Ovary (tissue), 9 donors: ENCODE measurements around the gene MAP2K2. TPM values are rescaled to one million over a fixed set of nuclear protein-coding genes. Genes with fewer than 3 reads are reported as not detected.

Experiments
- DNase-seq, 5 donors: peaks; one replicate each; pipeline ENCODE4 v3.0.0-alpha.2; 2019 to 2020
- H3K27ac ChIP-seq, 2 donors: fragments of 200-600 bp; one replicate each; pipeline versions ENCODE4 v1.5.1 to v1.8.0; 2019 to 2022
- H3K27me3 ChIP-seq: fragments of 200-600 bp; one replicate; pipeline ENCODE4 v1.8.0; 2022
- H3K36me3 ChIP-seq: fragments of 200-600 bp; sonication (generic); one replicate; pipeline ENCODE4 v1.5.1; 2019
- H3K4me1 ChIP-seq: one replicate; pipeline ENCODE4 v1.8.1; 2013; ENCODE audit warnings: mild to moderate bottlenecking, moderate library complexity; ENCODE audit not compliant: insufficient read depth
- H3K4me3 ChIP-seq: fragments of 200-600 bp; sonication (generic); one replicate; pipeline ENCODE4 v1.5.1; 2017
- H3K9me3 ChIP-seq, 2 donors: fragments of 200-600 bp in 1 of 2; sonication (generic) in 1 of 2; one replicate each; pipeline versions ENCODE4 v1.5.1 to v1.8.1; 2013 to 2019; ENCODE audit warnings: mild to moderate bottlenecking in 1 of 2, moderate library complexity in 1 of 2
- CTCF ChIP-seq, 3 donors: fragments of 450-650 bp in 2 of 3; fragments of 200-600 bp in 1 of 3; IDR thresholded peaks; one replicate each; pipeline versions ENCODE4 v1.5.1 to v1.8.0; 2016 to 2022; ENCODE audit warnings: antibody characterized with exemption in 3 of 3, mild to moderate bottlenecking in 1 of 3
- EP300 ChIP-seq: sonication (generic); formaldehyde crosslinking; IDR thresholded peaks from one replicate; pipeline ENCODE4 v1.6.1; 2017; ENCODE audit warnings: antibody characterized with exemption
- POLR2A ChIP-seq: fragments of 450-650 bp; IDR thresholded peaks from one replicate; pipeline ENCODE4 v1.6.1; 2017; ENCODE audit warnings: antibody characterized with exemption, mild to moderate bottlenecking, moderate library complexity
- WGBS, 3 donors: extraction: QIAGEN DNeasy Blood & Tissue Kit in 1 of 3; methylation state at CpG; one replicate each; pipeline versions ENCODE4 v1.1.5 to v1.1.7; 2013 to 2017; 5-methylcytosine and 5-hydroxymethylcytosine counted together
- intact Hi-C, 4 donors: fragments of 100-400 bp; cut with DNase I; formaldehyde crosslinking; loops; one replicate each; pipeline versions ENCODE4 v1.11.0 to v1.15.1; 2022 to 2023
- polyA plus RNA-seq, 2 donors: library from polyadenylated mRNA; stranded (reverse); fragments of 200-250 nt in 1 of 2; fragments of 350-450 nt in 1 of 2; fragmentation: Illumina TruSeq in 1 of 2; extraction: RNeasy Lipid Tissue Mini Kit (QIAGEN cat#74804) in 1 of 2; gene quantifications; one replicate each; pipeline ENCODE4 v1.2.3, GENCODE V29; 2013 to 2014
- total RNA-seq, 7 donors: library from RNA; depleted of rRNA in 2 of 7; stranded (reverse); fragments of >200 nt in 2 of 7; fragmentation: NEBNext Ultra II Directional in 3 of 7; extraction: Animal tissue kit (Norgen Biotek cat#: 25700) in 3 of 7; gene quantifications; one replicate each; pipeline versions ENCODE4 v1.1.0 to v1.2.4, GENCODE V29; 2016 to 2023
- donor health status: DM: no; HTN: no; CAD: no; lungs with moderate emphysema.
- donor health status: DM: no; HTN: no; CAD: no.
- donor health status: Bipolar disorder and iron deficiency.
- donor health status: DM: yes; HTN: yes; CAD: no.
- donor health status: DM: no; HTN: no; CAD: no.
- donor health status: DM: yes; HTN: yes; CAD: no.

The MAP2K2 gene
- total and polyA plus RNA-seq, 9 donors, result 39.9 to 136 (median 116) TPM

GRCh38 chr19:4081441-4082129, 42.3 kb downstream of the MAP2K2 start:
- Histone ChIP-seq H3K4me3 (no peak overlapping the region), H3K27ac (no peak overlapping the region), H3K9me3 (no peaks in the 10 kb centered on the region), H3K27me3 (no peaks in the 10 kb centered on the region), H3K36me3 (no peaks in the 10 kb centered on the region), H3K4me1 (peaks cover 7% of the 10 kb centered on the region)
- DNase-seq, result no peak
- WGBS, 3 donors, result 9 to 23% (median 13%) methylated on average over 2 of the region's 2 CpGs
- TF ChIP-seq CTCF (IDR thresholded peaks at IDR 0.05) (no peak), EP300 (no peak), POLR2A (no peak)
- intact Hi-C loops, result no loop called here

- TF ChIP-seq POLR2A (no peak), CTCF (IDR thresholded peaks at IDR 0.05) (no peak), EP300 (no peak)
- H3K27ac ChIP-seq, result no peak overlapping the region
- H3K9me3 ChIP-seq, result no peaks in the 10 kb centered on the region
- intact Hi-C loops, result no loop called here
- H3K36me3 ChIP-seq, result no peaks in the 10 kb centered on the region
- 66 to 74% (median 69%) methylated on average over 6 of the region's 6 CpGs for WGBS, 3 donors
- no peak overlapping the region for H3K4me3 ChIP-seq
- no peaks in the 10 kb centered on the region for H3K27me3 ChIP-seq
- no peak for DNase-seq
- H3K4me1 ChIP-seq, result peaks cover 7% of the 10 kb centered on the region
These were observed 43.4 kb downstream of the MAP2K2 start for GRCh38 chr19:4080473-4080872.

- Histone ChIP-seq H3K4me1 (peaks cover 3% of the 10 kb centered on the region), H3K9me3 (no peaks in the 10 kb centered on the region), H3K27me3 (no peaks in the 10 kb centered on the region), H3K36me3 (no peaks in the 10 kb centered on the region), H3K4me3 (peak overlapping the region; percentile 66), H3K27ac (peak overlapping the region in 1 of 2 donors; percentile 48)
- WGBS, 3 donors, result 1 to 3% (median 2%) methylated on average over 26 to 33 of the region's 33 CpGs
- DNase-seq, result peak; percentile 78 to 87 (median 79)
- intact Hi-C loops, result no loop called here
- TF ChIP-seq EP300 (peak; percentile 19), CTCF (IDR thresholded peaks at IDR 0.05) (no peak), POLR2A (no peak)
These were observed 45.9 kb downstream of the MAP2K2 start for GRCh38 chr19:4077800-4078684.

- Histone ChIP-seq H3K36me3 (no peaks in the 10 kb centered on the region), H3K9me3 (no peaks in the 10 kb centered on the region), H3K4me1 (peaks cover 3% of the 10 kb centered on the region), H3K27me3 (no peaks in the 10 kb centered on the region), H3K27ac (no peak overlapping the region), H3K4me3 (no peak overlapping the region)
- TF ChIP-seq EP300 (no peak), CTCF (IDR thresholded peaks at IDR 0.05) (no peak), POLR2A (no peak)
- WGBS, 3 donors, result 86 to 89% (median 89%) methylated on average over 3 of the region's 3 CpGs
- peak in 1 of 5 donors; percentile 15 for DNase-seq
- intact Hi-C loops, result no loop called here
These were observed 46.9 kb downstream of the MAP2K2 start for GRCh38 chr19:4077007-4077374.
